CD4-positive, alpha-beta T cell (primary cell): ENCODE results near the gene DOP1B. TPM values are rescaled to one million over a fixed set of nuclear protein-coding genes. Genes with fewer than 3 reads are reported as not detected.

ENCODE experiments used
- ATAC-seq: fragments of 200-7000 bp; cut with Tn5 transposase; one replicate; pipeline ENCODE4 v1.10.0; 2022; ENCODE audit warnings: mild to moderate bottlenecking; ENCODE audit not compliant: poor library complexity
- CTCF ChIA-PET: fragments of 350-600 bp; sonication (Branson Sonifier 250); formaldehyde crosslinking; loops from one replicate; lab custom pipeline; 2021; ENCODE audit warnings: antibody characterized with exemption, inconsistent platforms; lab: Charles Lee
- POLR2A ChIA-PET: fragments of 350-600 bp; sonication (Branson Sonifier 250); formaldehyde crosslinking; loops from one replicate; lab custom pipeline; 2021; ENCODE audit warnings: antibody characterized with exemption, inconsistent platforms; lab: Charles Lee
- DNase-seq, 14 experiments: peaks; one replicate each; pipeline ENCODE4 v3.0.0-alpha.2; 2013 to 2020; ENCODE audit warnings: mixed read lengths in 2 of 14
- H3K27ac ChIP-seq, 2 donors: one replicate each; pipeline versions ENCODE4 v1.5.1 to v1.7.0; 2013; ENCODE audit warnings: low read length in 2 of 2, low read depth in 1 of 2, mild to moderate bottlenecking in 1 of 2
- H3K27me3 ChIP-seq, 2 experiments: 1 replicate in 1 of 2; 2 replicates in 1 of 2; pipeline versions ENCODE4 v1.6.1 to v1.7.0; 2013; ENCODE audit warnings: low read length in 2 of 2, control low read depth in 1 of 2, mild to moderate bottlenecking in 1 of 2, moderate library complexity in 1 of 2; ENCODE audit not compliant: insufficient read depth in 2 of 2, control insufficient read depth in 1 of 2
- H3K36me3 ChIP-seq: one replicate; pipeline ENCODE4 v1.6.1; 2013; ENCODE audit warnings: low read length, control low read depth; ENCODE audit not compliant: insufficient read depth
- H3K4me1 ChIP-seq: one replicate; pipeline ENCODE4 v1.6.1; 2013; ENCODE audit warnings: low read length, control low read depth; ENCODE audit not compliant: insufficient read depth
- H3K4me3 ChIP-seq: one replicate; pipeline ENCODE4 v1.5.1; 2013; ENCODE audit warnings: mild to moderate bottlenecking, low read length, moderate library complexity
- H3K9me3 ChIP-seq, 2 experiments: 1 replicate in 1 of 2; 2 replicates in 1 of 2; pipeline versions ENCODE4 v1.6.1 to v1.7.0; 2013; ENCODE audit warnings: low read length in 2 of 2, mild to moderate bottlenecking in 2 of 2, control low read depth in 1 of 2, moderate library complexity in 1 of 2; ENCODE audit not compliant: control insufficient read depth in 1 of 2, insufficient read depth in 1 of 2
- H3K27ac Mint-ChIP-seq: one replicate; pipeline ENCODE4 v1.8.0; 2020; ENCODE audit warnings: mixed read lengths
- H3K27me3 Mint-ChIP-seq: one replicate; pipeline ENCODE4 v1.8.0; 2021; ENCODE audit warnings: mixed read lengths
- H3K36me3 Mint-ChIP-seq: one replicate; pipeline ENCODE4 v1.8.0; 2021; ENCODE audit warnings: low read depth, mixed read lengths
- H3K4me1 Mint-ChIP-seq: one replicate; pipeline ENCODE4 v1.8.0; 2021; ENCODE audit warnings: low read depth, mixed read lengths
- H3K4me3 Mint-ChIP-seq: one replicate; pipeline ENCODE4 v1.8.0; 2020; ENCODE audit warnings: mild to moderate bottlenecking, mixed read lengths
- H3K9me3 Mint-ChIP-seq: one replicate; pipeline ENCODE4 v1.8.0; 2020; ENCODE audit warnings: mixed read lengths
- CTCF ChIP-seq: fragments of 200-600 bp; IDR thresholded peaks from one replicate; pipeline ENCODE4 v1.8.0; 2022; ENCODE audit warnings: antibody characterized with exemption, mild to moderate bottlenecking
- intact Hi-C, 2 experiments: fragments of 100-400 bp; cut with DNase I in 1 of 2; cut with micrococcal nuclease in 1 of 2; formaldehyde crosslinking; loops; one replicate each; pipeline versions ENCODE4 v1.15.1 to v1.9.0; 2023 to 2025; cut with DNase I, micrococcal nuclease
- total RNA-seq, 174 experiments: library from RNA in 2 of 174; stranded (reverse) in 2 of 174; gene quantifications; one replicate each; pipeline ENCODE4 v1.2.3 and lab custom pipeline; 2021 to 2026

DOP1B gene
- total RNA-seq, 2 experiments from 2014 or later = 11.0 to 12.7 TPM

- peaks cover 10% of the 10 kb centered on the region for H3K4me1 ChIP-seq
- Mint-ChIP-seq H3K4me3 (no peak overlapping the region), H3K27ac (no peak overlapping the region), H3K27me3 (no peaks in the 10 kb centered on the region), H3K9me3 (no peaks in the 10 kb centered on the region), H3K36me3 (peaks cover 30% of the 10 kb centered on the region), H3K4me1 (peaks cover 19% of the 10 kb centered on the region)
- intact Hi-C loops = no loop called here
- no peak overlapping the region for H3K4me3 ChIP-seq
- H3K27me3 ChIP-seq = no peaks in the 10 kb centered on the region
- ChIA-PET POLR2A (no interaction called here), CTCF (no interaction called here)
- H3K27ac ChIP-seq = no peak overlapping the region
- ATAC-seq (no peak), DNase-seq (no peak)
- no peak for TF ChIP-seq CTCF
- H3K36me3 ChIP-seq = peaks cover 23% of the 10 kb centered on the region
- no peaks in the 10 kb centered on the region for H3K9me3 ChIP-seq
Measured at GRCh38 chr21:36165356-36165755, 8.7 kb downstream of the DOP1B start.

GRCh38 chr21:36166705-36167104, 10.1 kb downstream of the DOP1B start:
- Histone ChIP-seq H3K27me3 (no peaks in the 10 kb centered on the region), H3K4me1 (peaks cover 10% of the 10 kb centered on the region), H3K27ac (no peak overlapping the region), H3K4me3 (no peak overlapping the region), H3K9me3 (no peaks in the 10 kb centered on the region), H3K36me3 (peaks cover 30% of the 10 kb centered on the region)
- POLR2A ChIA-PET = interaction anchor here (0.7 kb wide), 1 partner anchor 9 kb away, joined by 3 read pairs; no protein-coding TSS in a partner anchor
- ATAC-seq = no peak
- TF ChIP-seq CTCF = no peak
- Mint-ChIP-seq H3K27ac (no peak overlapping the region), H3K4me3 (no peak overlapping the region), H3K9me3 (no peaks in the 10 kb centered on the region), H3K36me3 (peaks cover 37% of the 10 kb centered on the region), H3K4me1 (peaks cover 19% of the 10 kb centered on the region), H3K27me3 (no peaks in the 10 kb centered on the region)
- CTCF ChIA-PET = no interaction called here
- DNase-seq = no peak
- intact Hi-C loops = no loop called here

- no peak for TF ChIP-seq CTCF
- ChIA-PET POLR2A (no interaction called here), CTCF (no interaction called here)
- Histone ChIP-seq H3K27me3 (no peaks in the 10 kb centered on the region), H3K4me1 (peaks cover 12% of the 10 kb centered on the region), H3K36me3 (peaks cover 30% of the 10 kb centered on the region), H3K4me3 (no peak overlapping the region), H3K27ac (no peak overlapping the region), H3K9me3 (no peaks in the 10 kb centered on the region)
- ATAC-seq (no peak), DNase-seq (no peak)
- Mint-ChIP-seq H3K27ac (no peak overlapping the region), H3K27me3 (no peaks in the 10 kb centered on the region), H3K4me1 (peaks cover 20% of the 10 kb centered on the region), H3K9me3 (no peaks in the 10 kb centered on the region), H3K36me3 (peaks cover 37% of the 10 kb centered on the region), H3K4me3 (no peak overlapping the region)
- intact Hi-C loops = no loop called here
Measured at GRCh38 chr21:36167541-36167940, 10.9 kb downstream of the DOP1B start.
